HL-60/S4 treated with retinoic acid at 250 ng/mL for 4 days and 3 days (cell line): ENCODE measurements around the gene TUBA1B.

ENCODE experiments used
- in situ Hi-C: fragments of 300-500 bp; cut with MboI; formaldehyde crosslinking; loops from 2 replicates; pipeline ENCODE4 v1.7.0; 2022; ENCODE audit warnings: low sequenced_read_pairs

TUBA1B gene

DNA sequence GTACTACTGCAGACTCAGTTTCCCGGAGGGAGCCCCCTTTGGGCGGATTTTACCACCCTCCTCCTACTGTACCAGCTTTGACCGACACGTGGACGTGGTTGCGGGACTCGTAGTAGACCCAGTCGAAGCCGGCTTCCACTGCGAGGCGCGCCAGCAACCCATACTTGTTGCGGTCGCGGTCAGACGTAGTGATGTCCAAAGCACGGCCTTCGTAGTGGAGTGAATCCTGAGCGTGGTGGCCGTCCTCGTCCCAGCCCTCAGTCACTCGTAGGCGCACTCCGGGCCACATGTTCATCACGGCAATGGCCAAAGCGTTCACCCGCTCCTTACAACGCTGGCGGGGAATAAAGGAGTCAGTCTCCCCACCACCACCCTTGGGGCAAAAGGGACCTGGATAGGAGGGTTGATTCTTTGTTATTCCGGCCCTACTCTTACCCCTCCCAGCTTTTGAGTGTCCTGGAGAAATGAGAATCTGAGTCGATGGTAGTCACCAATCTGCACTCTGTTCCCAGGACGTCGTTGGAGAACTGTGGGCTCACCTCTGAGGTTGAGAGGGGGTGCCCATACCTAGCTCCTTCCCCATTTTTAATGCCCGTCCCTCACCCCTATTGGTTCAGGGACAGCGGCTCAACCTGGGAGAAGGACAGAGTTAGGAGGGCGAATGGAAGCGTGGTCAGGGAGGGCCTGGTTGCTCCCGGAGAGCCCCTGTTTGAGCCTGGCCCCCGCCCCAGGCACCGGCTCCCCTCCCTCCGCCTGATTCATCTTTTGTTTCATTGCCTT is 39.9 kb downstream of the TUBA1B start:
- in situ Hi-C loops: no loop called here

DNA sequence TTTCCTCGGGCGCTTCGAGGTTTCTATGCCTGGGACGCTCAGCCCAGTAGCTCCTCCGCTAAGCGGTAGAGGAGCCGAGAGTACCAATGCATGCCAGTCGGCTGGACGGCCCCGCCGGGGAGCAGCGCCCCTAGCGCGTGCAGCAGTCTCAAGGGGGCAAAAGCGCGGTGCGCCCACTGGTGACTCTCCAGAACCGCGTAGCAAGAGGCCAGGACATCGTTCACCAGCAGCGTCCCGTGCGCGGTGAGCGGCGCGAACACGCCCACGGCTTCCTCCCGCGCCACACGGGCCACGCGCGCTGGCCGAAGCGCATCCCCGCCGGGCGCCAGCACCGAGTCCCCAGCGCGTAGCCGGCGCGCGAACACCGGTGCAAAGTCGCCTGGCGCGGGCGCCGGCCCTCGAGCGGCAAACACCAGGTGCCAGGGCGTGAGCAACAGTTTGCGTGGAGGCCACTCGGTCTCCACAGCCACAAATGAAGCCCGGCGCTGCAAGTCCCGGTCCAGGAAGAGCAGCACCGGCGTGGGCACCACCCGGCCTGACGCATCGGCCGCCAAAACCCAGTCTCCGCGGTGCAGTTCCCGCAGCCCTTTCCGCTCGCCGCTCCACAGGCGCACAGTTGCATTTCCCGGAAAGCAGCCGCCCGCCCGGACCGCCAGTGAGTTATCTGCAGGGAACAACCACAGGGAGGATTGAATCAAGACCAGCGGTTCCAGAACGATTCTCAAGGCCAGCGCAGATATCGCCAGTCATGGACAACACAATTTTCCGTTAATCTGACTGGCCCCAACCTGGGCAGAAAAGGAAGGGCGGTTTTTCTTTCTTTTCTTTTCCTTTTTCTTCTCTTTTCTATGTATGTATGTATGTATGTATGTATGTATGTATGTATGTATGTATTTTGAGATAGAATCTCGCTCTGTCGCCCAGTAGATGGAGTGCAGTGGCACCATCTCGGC is 41.1 kb downstream of the TUBA1B start:
- in situ Hi-C loops: no loop called here

DNA sequence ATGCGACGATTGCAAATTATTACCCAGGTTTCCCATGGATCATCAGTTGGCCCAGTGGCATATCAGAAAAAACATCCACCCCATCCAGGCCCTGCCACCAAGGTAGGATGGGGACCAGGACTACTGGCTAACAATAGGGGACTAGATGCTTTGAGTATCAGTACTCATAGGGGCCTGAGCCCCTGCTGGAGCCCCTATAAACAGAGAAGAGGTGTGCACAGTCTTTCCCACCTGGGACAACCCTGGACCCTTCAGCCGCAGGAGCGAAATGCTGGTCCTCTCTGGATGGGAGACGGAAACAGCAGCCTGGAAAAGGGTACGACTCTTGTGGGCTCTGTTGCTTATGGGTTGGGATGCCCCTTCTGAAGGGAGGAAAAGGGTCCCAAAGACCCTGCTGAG is 42.3 kb downstream of the TUBA1B start:
- in situ Hi-C loops: no loop called here

DNA sequence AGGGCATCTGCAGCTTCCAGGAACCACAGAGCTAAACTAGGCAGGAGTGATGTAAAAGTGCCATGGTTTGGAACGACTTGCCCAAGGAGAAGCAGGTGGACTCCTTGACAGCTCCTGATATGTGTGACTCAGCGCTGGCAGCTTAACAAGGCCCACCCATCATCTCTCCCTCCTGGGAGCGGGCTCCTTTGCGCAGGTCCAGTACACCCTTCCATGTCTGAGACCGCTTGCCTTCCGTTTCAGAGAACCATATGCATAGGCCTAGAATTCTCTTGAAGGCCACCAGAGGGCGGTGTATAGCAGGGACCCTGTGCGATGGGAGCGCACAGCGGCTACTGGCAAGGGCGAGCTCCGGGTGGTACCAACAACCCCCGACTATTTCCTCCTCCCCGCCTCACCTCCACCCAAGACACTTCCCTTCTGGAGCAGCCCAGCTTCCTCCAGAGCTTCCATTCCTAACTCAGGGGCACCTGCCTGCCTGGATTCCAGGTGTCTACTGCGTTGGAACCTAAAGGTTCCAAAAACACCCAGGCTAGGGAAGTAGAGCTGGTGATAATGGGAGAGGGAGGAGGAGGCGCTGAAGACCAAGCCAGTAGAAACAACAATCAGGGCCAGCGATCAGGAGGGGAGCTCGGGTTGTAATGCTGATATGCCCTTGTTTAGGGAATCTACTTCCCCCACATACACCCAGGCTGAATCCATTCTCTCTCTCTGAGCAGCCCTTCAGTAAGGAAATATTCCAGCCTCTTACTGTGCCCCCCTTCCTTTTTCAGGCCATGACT is 42.9 kb downstream of the TUBA1B start:
- in situ Hi-C loops: no loop called here

DNA sequence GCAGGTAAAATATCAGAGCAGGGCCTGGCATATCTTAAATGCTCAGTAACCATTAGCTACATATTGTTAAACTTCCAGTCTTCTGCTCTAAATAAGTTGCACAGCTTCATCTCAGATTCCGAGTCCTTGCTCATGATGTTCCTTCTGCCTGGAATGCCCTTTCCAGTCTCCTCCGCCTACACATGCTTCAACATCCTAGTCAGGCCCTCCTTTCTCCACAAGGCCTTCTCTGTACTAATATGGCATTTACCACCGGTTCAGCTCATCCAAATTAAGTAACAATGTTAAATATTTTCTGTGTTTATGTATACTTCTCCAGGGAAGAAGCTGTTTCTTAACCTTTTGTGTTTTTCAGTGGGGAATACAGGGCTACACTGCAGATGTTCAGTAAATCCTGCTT is 45.1 kb downstream of the TUBA1B start:
- in situ Hi-C loops: no loop called here

DNA sequence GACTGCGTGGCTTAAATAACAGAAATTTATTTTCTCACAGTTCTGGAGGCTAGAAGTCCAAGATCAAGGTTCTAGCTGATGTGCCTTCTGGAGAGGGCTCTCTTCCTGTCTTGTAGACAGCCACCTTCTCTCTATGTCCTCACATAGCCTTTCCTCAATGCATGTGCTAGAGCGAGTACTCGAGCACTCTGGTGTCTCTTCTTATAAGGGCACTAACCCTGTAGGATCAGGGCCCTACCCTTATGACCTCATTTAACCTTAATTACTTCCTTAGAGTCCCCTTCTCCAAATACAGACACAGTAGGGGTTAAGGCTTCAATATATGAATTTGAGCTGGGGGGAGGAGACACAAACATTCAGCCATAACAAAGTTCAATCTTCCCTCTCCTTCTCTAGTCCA is 46.8 kb downstream of the TUBA1B start:
- in situ Hi-C loops: no loop called here

DNA sequence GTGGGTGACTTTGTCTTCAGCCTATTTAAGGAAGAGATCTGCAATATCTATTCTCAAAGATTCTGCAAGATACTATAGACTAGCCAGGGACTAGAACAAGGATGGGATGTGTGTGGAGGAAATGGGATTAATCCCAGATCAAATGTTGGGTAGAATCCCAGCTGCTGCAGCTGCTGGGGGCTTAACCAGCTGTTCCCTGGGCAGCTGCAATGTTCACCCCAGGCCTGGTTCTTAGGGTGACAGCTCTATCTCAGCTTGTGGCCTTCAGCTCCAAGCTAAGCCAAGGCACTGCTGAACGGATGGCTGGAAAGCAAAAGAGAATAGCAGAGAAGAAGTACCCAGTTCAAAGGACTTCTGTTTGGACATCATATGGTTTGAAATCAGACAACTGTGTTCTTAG is 51.4 kb downstream of the TUBA1B start:
- in situ Hi-C loops: no loop called here
